DMS 273 (cell line): ENCODE results near the gene CARM1.

ENCODE experiments used
- DNase-seq: peaks from one replicate; lab custom pipeline; 2025; ENCODE audit not compliant: unreplicated experiment; lab: John Stamatoyannopoulos, UW

The CARM1 gene

DNA sequence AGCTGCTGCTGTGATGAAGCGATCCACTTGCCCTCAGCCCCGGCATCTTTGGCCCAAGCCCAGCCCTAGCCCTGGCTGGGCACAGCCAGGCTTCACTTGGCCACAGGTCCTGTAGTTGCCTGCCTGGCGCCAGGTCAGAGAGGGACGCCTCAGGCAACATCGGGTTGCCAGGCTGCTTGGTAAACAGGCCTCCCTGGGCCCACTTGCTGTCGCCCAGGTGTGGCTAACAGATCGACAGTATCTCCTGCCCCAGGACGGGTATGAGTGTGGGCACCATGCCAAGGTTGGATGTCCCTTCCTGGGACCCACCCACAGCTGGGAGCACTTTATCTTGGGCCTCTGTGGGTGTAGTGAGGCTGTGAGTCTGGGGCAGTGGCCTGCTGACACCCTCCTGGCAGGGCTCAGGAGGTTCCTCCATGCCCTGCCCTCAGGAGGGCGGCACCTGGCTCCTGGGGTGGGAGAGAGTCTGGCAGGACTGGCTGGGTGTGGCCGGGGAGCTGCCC is 27.8 kb downstream of the CARM1 start:
- peak; percentile 73 for DNase-seq

DNA sequence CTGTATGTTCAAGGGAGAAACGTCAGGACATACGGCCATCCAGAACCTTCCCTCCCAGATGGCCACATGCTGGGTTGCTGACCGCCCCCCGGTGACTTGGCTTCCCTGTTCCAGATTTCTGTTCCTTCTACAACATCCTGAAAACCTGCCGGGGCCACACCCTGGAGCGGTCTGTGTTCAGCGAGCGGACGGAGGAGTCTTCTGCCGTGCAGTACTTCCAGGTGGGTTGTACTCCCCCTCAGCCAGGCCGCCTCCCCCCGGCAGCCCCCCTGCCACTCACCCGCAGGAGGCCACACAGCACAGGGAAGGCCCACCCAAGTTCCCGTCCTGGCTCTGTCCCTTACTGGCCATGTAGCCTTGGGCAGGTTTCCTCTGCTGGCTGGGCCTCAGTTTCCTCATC is 36.6 kb downstream of the CARM1 start:
- no peak for DNase-seq

DNA sequence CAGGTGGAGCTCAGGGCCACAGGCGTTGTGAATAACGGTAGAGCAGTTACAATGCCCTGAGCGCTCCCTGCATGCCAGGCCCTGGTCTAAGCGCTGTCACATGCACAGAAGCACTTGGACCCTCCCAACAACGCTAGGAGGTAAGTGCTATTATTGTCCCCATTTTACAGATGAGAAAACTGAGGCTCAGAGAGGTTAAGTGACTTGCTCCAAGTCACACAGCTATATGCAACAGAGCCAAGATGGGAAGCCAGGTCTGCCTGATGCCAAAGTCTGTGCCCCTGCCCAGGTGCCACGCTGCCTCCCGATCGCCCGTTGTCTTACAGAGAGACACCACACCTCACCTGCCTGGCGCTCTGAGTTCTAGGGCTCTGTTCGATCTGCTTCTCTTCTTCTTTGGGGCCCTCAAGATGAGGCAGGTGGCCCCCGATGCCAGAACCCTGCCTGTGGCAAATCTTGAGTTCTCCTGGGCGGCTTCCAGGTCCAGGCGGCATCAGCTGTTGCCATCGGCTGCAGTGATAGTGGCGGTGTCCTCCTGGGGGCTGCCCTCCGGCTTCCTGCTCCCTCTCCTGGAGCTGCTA is 37.1 kb downstream of the CARM1 start:
- no peak for DNase-seq

DNA sequence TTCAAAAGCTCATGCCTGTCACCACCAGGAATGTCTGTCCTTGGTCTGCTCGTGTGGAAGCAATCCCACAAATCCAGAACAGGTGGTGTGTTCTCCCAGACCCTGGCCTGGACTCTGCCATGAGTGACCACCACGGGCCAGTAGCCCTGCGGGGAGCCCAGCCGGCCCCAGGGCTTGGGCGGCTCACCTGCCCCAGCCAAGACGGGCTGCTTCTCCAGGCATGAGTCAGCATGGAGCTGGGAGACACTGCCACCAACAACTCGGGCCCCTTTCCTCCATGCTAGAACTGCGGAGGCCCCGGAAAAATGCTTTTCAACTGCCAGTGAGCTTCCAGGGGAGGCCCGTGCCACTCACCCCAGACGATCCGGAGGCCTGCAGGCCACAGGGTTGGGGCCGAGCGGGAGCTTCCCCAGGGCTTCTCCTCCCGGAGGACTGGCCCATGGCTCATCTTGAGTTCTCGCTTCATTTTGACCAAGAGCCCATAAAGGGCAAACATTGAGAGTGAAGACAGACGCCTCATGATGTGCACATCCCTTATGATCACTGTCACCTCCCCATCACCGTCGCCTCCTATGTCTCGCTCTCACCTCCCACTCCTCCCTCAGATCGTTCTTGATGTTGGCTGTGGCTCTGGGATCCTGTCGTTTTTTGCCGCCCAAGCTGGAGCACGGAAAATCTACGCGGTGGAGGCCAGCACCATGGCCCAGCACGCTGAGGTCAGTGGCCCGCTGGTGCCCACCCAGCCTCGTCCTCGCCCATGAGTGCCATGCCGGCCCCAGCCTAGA is 40.4 kb downstream of the CARM1 start:
- DNase-seq, result no peak

DNA sequence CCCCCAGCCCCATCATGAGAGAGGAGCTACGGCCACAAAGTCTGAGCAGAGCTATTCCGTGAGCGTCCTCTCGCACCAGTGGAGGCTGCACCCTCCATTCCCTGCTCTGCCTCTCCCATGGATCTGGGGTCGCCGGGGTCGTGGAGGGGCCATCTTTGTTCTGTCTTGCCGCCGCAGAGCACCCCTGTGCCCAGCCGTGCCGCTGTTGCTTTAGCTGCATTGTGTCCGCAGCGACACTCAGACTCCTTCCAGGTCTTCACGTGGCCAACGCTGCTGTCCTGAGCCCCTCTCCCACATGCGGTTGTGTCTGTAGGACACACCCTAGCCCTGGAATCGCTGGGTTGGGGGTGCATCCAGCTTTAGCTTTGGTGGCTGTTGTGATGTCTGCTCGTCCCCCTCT is 41.3 kb downstream of the CARM1 start:
- no peak for DNase-seq

DNA sequence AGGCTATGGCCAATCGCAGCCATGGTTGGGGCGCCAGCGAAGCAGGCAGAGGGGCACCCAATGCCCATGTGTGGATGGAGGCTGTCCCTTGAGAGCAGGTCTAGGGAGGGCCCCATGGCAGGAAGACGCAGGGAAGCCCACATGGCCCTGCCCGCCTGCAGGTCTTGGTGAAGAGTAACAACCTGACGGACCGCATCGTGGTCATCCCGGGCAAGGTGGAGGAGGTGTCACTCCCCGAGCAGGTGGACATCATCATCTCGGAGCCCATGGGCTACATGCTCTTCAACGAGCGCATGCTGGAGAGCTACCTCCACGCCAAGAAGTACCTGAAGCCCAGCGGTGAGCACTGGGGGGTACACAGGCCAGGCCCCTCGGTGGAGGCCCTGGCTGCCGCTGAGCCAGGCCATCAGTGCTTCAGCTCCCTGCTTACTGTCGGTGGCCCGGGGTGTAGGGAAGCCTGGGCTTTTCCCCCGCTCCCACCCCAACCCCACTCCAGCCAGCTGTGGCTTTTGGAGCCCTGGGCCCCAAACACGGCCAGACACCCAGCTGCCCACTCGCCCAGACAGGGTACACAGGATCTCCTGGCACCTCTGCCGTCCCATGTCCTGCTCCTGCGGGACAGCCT is 42.5 kb downstream of the CARM1 start:
- no peak for DNase-seq

DNA sequence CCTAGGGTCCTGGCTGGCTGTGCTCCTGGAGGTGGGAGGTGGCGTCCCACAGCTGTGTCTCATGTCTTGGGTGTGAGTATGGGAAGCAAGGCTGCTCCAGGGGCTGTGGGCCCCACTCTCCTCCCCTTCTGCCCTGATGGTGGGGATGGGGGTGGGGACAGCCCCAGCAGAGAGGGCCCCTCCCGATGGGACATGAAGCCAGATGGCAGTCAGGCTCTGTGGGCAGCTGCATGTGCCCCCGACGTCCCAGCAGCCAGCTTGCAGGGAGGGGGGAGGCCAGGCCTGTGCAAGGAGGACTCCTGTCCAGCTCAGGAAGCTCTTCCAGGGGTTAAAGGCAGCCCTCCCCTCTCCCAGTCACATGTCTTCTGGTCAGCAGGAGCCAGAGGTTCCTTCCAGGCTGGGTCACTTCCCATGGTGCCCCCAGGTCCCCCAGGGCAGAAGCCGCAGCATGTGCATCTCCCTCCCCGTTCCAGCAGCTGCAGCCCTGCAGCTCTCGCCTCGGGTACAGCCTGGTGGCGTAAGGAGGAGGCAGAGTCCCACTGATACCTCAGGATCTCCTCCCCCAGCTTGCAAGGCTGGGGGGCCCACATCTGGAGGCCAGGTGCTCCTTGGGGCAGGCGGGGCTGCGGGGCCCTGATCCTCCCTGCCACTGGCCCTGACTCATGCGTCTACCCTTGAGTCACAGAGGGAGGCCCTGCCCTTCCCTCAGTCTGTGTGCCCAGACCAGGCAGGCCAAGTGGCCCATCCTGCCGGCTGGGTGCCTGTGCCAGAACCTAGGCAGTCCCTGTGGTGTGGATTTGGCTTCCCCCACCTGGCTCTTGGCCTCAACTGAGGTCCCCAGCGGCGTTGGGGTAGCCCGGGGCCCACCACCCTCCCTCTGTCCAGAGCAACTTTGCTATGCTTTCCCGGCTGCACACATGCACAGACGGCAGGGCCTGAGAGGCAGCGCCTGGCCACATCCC is 44.1 kb downstream of the CARM1 start:
- peak; percentile 92 for DNase-seq

DNA sequence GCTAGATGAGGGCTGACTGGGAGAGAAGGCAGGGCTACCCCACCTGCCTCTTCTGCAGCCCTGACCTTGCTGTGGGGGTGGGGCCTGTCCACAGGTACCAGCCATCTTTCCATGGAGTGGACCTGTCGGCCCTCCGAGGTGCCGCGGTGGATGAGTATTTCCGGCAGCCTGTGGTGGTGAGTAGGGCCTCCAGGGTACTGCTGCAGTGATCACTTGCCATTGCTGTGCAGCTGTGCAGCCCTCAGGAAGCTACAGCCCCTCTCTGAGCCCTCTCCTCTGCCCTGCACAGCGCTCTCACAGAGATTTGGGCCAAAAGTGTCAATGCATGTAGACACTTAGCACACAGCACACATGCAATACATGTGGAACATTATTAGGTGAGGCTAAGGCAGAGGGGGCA is 45.2 kb downstream of the CARM1 start:
- DNase-seq, result no peak

DNA sequence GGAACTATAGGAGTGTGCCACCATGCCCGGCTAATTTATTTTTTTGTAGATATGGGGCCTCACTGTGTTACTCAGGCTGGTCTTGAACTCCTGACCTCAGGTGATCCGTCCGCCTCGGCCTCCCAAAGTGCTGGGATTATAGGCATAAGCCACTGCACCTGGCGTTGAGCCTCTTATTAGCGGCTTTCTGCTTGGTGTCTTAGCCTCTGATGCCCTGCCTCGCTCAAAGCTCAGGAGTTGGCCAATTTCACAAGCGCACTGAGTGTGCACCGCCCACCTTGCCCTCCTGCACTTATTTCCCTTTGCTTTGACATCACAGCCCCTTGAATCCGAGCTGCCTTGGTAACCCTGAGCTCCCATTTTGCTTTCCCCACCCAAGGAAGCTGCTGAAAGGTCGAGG is 47.0 kb downstream of the CARM1 start:
- DNase-seq, result no peak

DNA sequence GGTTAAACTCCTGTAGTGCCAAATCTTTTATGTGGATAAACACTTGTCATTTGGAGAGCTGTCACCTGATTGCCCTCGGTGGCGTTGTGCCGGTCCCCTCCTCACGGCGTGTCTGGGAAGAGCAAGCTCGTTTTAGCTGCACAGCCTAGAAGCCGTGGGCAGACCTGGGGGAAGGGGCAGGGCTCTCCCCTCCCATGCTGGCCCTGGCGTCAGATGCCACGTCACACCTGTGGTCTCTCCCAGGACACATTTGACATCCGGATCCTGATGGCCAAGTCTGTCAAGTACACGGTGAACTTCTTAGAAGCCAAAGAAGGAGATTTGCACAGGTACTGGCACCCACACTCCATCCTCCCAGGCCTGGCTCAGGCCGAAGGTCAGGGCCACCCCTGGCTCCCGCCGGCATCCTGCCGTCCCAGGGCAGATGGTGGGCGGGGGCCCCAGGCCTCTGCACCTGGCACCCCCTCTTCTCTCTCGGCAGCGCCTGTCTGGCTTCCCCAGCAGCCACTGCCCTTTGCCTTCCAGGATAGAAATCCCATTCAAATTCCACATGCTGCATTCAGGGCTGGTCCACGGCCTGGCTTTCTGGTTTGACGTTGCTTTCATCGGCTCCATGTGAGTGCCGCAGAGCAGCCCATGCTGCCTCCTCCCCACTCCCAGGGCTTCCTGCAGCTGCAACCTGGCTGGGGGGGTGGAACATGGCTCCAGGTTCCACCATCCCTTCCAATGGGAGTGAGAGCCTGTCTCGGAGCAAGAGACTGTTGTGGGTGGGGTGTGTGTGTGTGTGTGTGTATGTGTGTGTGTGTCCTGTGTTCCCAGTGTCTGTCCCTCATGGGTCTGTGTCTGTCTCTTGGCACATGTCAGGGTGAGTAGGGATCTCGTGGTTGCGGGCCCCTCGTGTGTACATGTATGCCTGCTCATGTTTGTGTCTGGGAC is 48.3 kb downstream of the CARM1 start:
- DNase-seq, result no peak

DNA sequence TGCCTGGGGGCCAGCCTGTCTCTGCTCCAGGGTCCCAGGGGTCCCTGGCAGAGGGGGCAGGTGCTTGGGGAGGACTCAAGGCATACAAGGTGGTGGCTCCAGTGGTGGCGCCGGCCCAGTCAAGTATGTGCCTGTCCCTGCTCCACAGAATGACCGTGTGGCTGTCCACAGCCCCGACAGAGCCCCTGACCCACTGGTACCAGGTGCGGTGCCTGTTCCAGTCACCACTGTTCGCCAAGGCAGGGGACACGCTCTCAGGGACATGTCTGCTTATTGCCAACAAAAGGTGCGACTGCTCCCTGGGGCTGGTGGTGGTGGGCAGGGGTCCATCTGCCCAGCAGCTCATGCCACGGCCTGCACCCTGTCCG is 48.9 kb downstream of the CARM1 start:
- no peak for DNase-seq

DNA sequence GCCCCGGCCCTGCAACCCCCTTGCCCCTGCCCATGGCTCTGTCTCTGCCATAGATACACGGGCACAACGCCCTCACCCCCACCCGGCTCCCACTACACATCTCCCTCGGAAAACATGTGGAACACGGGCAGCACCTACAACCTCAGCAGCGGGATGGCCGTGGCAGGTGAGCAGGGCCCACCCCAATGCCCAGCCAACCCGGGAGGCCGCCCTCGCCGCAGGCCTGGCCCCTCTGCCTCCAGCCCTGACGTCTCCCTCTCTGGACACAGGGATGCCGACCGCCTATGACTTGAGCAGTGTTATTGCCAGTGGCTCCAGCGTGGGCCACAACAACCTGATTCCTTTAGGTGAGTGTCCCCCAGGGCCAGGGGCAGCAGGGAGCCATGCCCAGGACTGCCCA is 49.4 kb downstream of the CARM1 start:
- DNase-seq, result no peak

DNA sequence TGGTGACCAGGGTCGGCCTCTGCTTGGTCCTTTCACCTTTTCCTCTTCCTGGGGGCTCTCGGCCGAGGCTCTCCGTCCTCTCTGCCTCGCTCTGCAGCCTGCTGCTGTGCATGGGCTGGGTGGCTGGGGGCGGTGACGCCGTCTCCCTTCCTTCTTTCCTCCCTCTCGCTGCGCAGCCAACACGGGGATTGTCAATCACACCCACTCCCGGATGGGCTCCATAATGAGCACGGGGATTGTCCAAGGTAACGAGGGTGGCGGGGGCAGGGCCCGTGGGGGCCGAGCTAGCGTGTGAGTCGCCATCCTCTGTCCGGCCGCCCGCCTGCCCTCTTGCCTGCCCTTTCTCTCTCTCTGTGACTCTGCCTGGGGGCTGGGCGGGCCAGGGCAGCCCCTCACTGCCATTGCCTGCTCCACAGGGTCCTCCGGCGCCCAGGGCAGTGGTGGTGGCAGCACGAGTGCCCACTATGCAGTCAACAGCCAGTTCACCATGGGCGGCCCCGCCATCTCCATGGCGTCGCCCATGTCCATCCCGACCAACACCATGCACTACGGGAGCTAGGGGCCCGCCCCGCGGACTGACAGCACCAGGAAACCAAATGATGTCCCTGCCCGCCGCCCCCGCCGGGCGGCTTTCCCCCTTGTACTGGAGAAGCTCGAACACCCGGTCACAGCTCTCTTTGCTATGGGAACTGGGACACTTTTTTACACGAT is 50.0 kb downstream of the CARM1 start:
- no peak for DNase-seq

DNA sequence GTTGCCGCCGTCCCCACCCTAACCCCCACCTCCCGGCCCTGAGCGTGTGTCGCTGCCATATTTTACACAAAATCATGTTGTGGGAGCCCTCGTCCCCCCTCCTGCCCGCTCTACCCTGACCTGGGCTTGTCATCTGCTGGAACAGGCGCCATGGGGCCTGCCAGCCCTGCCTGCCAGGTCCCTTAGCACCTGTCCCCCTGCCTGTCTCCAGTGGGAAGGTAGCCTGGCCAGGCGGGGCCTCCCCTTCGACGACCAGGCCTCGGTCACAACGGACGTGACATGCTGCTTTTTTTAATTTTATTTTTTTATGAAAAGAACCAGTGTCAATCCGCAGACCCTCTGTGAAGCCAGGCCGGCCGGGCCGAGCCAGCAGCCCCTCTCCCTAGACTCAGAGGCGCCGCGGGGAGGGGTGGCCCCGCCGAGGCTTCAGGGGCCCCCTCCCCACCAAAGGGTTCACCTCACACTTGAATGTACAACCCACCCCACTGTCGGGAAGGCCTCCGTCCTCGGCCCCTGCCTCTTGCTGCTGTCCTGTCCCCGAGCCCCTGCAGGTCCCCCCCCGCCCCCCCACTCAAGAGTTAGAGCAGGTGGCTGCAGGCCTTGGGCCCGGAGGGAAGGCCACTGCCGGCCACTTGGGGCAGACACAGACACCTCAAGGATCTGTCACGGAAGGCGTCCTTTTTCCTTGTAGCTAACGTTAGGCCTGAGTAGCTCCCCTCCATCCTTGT is 50.7 kb downstream of the CARM1 start:
- DNase-seq, result no peak

DNA sequence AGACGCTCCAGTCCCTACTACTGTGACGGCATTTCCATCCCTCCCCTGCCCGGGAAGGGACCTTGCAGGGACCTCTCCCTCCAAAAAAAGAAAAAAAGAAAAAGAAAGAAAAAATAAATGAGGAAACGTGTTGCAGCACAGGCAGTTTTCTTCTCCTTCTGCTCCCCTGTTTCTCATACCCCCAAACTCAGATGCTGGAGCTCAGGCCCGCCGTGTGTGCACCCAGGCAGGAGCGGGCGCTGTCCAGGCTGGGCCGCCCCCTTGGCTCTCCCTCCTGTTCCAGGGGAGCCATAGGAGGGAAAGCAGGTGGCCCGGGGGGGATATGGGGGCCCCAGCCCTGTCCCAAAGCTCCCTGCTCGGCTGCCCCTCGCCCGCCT is 51.3 kb downstream of the CARM1 start:
- no peak for DNase-seq

DNA sequence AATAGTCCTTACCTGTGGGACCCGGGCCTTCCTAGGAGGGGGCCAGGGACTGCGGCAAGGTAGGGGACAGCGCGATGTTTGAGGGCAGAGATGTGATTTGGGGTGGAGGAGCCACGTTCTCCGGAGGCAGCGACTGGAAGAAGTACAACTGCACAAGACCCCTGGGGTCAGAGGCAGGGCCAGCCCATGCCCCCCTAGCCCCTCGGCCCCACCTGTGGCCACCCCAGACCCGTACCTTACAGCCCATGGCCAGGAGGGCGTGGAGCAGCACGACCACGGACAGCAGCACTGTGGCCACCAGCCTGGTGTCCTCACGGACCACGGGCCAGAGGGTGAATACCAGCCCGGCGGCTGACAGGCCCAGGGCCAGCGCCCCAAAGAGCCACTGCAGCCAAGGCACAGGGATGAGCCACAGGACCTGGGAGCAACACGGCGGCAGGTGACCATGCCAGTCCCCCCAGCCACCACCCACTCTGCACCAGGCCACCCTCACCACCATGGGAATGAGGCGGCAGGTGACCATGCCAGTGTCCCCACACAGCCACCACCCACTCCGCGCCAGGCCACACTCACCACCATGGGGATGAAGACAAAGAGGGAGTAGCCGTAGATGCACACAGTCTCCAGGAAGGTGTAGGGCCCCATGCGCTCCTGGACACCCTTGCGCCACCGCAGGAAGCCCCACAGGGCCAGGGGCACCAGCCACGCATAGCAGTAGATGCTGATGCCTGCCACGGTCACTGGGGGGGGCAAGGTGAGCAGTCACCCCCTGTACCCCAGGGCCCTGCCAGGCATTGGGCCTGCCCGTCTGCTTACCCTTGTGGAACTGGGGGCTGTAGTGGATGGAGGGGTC is 52.1 kb downstream of the CARM1 start:
- no peak for DNase-seq

DNA sequence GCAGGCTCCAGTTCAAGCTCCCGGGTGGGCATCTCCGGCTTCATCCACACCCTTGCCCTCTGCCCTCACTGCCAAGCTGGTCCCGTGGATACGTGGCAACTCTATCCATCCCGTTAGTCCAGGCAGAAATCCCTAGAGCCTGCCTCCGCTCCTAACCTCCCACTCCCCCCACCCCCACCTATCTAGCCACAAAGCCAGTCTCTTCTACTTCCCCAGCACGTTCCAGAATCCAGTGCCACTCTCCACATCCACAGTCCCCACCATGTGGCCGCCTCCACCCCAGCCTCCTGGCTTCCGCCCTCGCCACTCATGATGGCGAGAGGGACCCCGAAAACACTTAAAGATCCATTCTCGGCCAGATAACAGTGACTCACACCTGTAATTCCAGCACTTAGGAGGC is 53.2 kb downstream of the CARM1 start:
- no peak for DNase-seq
